ENCODE results near the gene AKAP13. TPM values are rescaled to one million over a fixed set of nuclear protein-coding genes. Genes with fewer than 3 reads are reported as not detected.
A peak's percentile ranks its signal among the peaks of the same experiment; 100 is the strongest.

AKAP13 gene
- total and polyA plus RNA-seq, 2 donors, result 84.2 to 206 TPM

GRCh38 chr15:85630311-85630710, 249.9 kb downstream of the AKAP13 start:
- no peak for DNase-seq (ENCODE audit: extremely low spot score)
- WGBS, result 91% methylated on average over 4 of the region's 4 CpGs
- H3K4me3 ChIP-seq (ENCODE audit: low read depth, low read length), result no peak overlapping the region
- H3K27ac ChIP-seq (ENCODE audit: low read depth), result no peak overlapping the region
- H3K4me1 ChIP-seq (ENCODE audit: insufficient read depth), result peaks cover 1% of the 10 kb centered on the region
- H3K36me3 ChIP-seq (ENCODE audit: insufficient read depth), result no peaks in the 10 kb centered on the region

GRCh38 chr15:85631018-85631417, 250.6 kb downstream of the AKAP13 start:
- WGBS, result 66% methylated on average over 2 of the region's 2 CpGs
- Histone ChIP-seq H3K4me1 (ENCODE audit: insufficient read depth) (peaks cover 1% of the 10 kb centered on the region), H3K27ac (ENCODE audit: low read depth) (no peak overlapping the region), H3K36me3 (ENCODE audit: insufficient read depth) (no peaks in the 10 kb centered on the region), H3K4me3 (ENCODE audit: low read depth, low read length) (no peak overlapping the region)
- no peak for DNase-seq (ENCODE audit: extremely low spot score)

DNA sequence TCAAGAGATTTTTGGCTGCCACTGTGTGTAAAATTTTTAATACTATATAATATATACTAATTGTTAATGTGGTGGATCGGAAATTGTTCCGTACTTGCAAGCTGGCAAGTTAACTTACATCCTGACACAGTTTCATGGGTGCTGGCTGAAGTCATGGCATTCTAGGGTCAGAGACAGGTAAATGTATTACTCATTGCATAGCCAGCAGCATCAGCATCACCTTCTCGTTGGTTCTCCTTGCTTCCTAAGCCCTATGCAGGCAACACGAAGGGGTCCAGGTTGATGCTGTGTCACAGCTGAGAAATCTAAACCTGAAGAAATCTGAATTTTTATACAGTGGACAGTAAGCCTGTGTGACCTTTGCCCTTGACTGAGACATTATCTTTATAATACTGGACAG, 251.6 kb downstream of the AKAP13 start:
- Histone ChIP-seq H3K27ac (ENCODE audit: low read depth) (no peak overlapping the region), H3K4me3 (ENCODE audit: low read depth, low read length) (no peak overlapping the region), H3K36me3 (ENCODE audit: insufficient read depth) (no peaks in the 10 kb centered on the region), H3K4me1 (ENCODE audit: insufficient read depth) (peaks cover 1% of the 10 kb centered on the region)
- DNase-seq (ENCODE audit: extremely low spot score), result no peak
- 85% methylated on average over 4 of the region's 4 CpGs for WGBS

GRCh38 chr15:85633859-85634258, 253.5 kb downstream of the AKAP13 start:
- no peak overlapping the region for H3K27ac ChIP-seq (ENCODE audit: low read depth)

GRCh38 chr15:85636351-85636750, 255.9 kb downstream of the AKAP13 start:
- no peak for DNase-seq (ENCODE audit: extremely low spot score)
- Histone ChIP-seq H3K27ac (ENCODE audit: low read depth) (no peak overlapping the region), H3K4me3 (ENCODE audit: low read depth, low read length) (no peak overlapping the region), H3K36me3 (ENCODE audit: insufficient read depth) (no peaks in the 10 kb centered on the region), H3K4me1 (ENCODE audit: insufficient read depth) (no peaks in the 10 kb centered on the region)
- WGBS, result 87% methylated on average over 4 of the region's 4 CpGs

More at GRCh38 chr15:85633859-85634258, 253.5 kb downstream of the AKAP13 start:
- Histone ChIP-seq H3K36me3 (ENCODE audit: insufficient read depth) (no peaks in the 10 kb centered on the region), H3K4me3 (ENCODE audit: low read depth, low read length) (no peak overlapping the region), H3K4me1 (ENCODE audit: insufficient read depth) (no peaks in the 10 kb centered on the region)
- no peak for DNase-seq (ENCODE audit: extremely low spot score)

DNA sequence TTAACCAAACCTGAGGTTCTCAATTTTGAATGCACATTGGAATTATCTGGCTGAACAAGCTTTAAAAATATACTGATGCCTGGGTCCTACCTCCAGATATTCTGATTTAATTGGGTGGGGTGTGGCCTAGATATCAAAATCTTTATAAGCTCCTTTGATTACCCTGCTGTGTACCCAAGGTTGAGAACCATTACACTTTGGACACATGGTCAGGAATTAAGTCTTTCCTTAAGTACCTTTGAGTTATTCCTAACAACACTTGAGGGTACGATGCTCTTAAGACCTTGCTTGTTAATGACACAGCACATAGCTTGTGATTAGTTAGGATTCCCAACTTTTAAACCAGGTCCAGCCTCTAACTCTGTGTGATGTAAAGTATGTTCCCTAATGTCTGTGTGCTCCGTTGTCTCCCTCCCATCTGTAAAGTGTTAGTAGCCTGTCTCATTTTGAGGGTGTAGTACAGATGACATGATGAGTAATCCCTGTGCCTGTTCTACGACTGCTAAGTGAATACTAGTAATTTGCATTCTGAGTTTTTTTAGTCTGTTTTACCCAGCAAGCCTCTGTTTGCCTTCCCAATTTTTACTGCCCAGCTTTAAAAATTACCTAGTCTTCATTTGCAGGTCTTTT, 259.5 kb downstream of the AKAP13 start:
- Histone ChIP-seq H3K4me3 (ENCODE audit: low read depth, low read length) (no peak overlapping the region), H3K27ac (ENCODE audit: low read depth) (no peak overlapping the region), H3K4me1 (ENCODE audit: insufficient read depth) (no peaks in the 10 kb centered on the region), H3K36me3 (ENCODE audit: insufficient read depth) (peaks cover 2% of the 10 kb centered on the region)
- 51% methylated on average over 3 of the region's 3 CpGs for WGBS
- DNase-seq (ENCODE audit: extremely low spot score), result no peak

- Histone ChIP-seq H3K4me3 (ENCODE audit: low read depth, low read length) (no peak overlapping the region), H3K4me1 (ENCODE audit: insufficient read depth) (no peaks in the 10 kb centered on the region), H3K27ac (ENCODE audit: low read depth) (peak overlapping the region; percentile 75), H3K36me3 (ENCODE audit: insufficient read depth) (peaks cover 6% of the 10 kb centered on the region)
- DNase-seq (ENCODE audit: extremely low spot score), result no peak
- 28% methylated on average over 5 of the region's 5 CpGs for WGBS
These were observed 261.8 kb downstream of the AKAP13 start for GRCh38 chr15:85642065-85642692.

- H3K4me3 ChIP-seq (ENCODE audit: low read depth, low read length), result no peak overlapping the region
These were observed 262.3 kb downstream of the AKAP13 start for GRCh38 chr15:85642693-85643066.

DNA sequence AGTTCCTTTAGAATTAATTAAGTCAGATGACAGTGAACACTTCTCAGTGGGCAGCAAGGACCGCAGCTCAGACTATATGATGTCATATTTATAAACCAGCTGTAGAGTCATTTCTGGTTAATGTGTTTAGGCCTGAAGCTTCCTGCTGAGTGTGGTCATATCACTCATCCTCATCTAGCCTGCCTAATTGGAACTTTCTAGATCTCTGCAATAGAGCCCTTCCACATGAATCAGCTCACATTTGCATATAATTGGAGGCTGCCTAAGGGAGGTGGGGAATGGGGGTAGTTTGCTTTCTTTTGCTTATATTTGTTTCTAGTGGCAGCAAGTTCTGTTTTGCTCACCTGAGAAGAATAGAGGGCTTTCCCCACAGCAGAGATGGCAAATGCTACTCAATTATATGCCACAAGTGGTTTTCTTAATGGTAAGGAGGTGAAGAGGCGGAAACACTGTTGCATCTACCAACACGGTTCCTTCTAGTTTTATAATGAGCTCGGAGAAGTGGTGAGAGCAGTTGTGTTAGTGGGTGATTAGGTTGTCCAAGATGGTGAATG, 266.2 kb downstream of the AKAP13 start:
- no peak overlapping the region for H3K4me3 ChIP-seq (ENCODE audit: low read depth, low read length)
- H3K36me3 ChIP-seq (ENCODE audit: insufficient read depth), result peaks cover 6% of the 10 kb centered on the region
- no peak for DNase-seq (ENCODE audit: extremely low spot score)
- H3K27ac ChIP-seq (ENCODE audit: low read depth), result peak overlapping the region; percentile 38
- peaks cover 2% of the 10 kb centered on the region for H3K4me1 ChIP-seq (ENCODE audit: insufficient read depth)
- WGBS, result 89% methylated on average over 4 of the region's 4 CpGs

More at GRCh38 chr15:85642693-85643066, 262.3 kb downstream of the AKAP13 start:
- WGBS, result 14% methylated on average over 6 of the region's 6 CpGs
- H3K4me1 ChIP-seq (ENCODE audit: insufficient read depth), result no peaks in the 10 kb centered on the region
- peaks cover 6% of the 10 kb centered on the region for H3K36me3 ChIP-seq (ENCODE audit: insufficient read depth)
- peak; percentile 67 for DNase-seq (ENCODE audit: extremely low spot score)
- peak overlapping the region; percentile 75 for H3K27ac ChIP-seq (ENCODE audit: low read depth)

GRCh38 chr15:85649372-85649771, 269.0 kb downstream of the AKAP13 start:
- Histone ChIP-seq H3K4me1 (ENCODE audit: insufficient read depth) (peaks cover 2% of the 10 kb centered on the region), H3K4me3 (ENCODE audit: low read depth, low read length) (no peak overlapping the region), H3K27ac (ENCODE audit: low read depth) (no peak overlapping the region), H3K36me3 (ENCODE audit: insufficient read depth) (peaks cover 4% of the 10 kb centered on the region)
- DNase-seq (ENCODE audit: extremely low spot score), result no peak
- 30% methylated on average over 5 of the region's 5 CpGs for WGBS

DNA sequence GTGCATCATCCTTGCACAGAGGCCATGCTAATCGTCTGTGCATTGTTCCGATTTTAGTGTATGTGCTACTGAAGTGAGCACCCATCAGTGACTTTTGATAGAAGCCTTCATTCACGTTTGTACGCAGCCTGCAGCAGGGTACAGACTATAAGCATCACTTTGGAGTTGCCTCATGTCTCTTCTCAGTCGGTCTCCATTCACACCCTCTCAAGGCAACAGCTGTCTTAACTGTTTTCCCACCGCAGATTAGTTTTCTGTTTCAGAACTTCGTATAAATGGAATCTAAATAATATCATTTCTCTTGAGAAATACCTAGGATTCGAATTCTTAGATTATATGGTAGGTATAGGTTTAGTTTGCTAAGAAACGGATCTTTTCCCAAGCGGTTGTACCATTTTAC, 271.1 kb downstream of the AKAP13 start:
- H3K27ac ChIP-seq (ENCODE audit: low read depth), result no peak overlapping the region
- peaks cover 2% of the 10 kb centered on the region for H3K4me1 ChIP-seq (ENCODE audit: insufficient read depth)
- H3K36me3 ChIP-seq (ENCODE audit: insufficient read depth), result peaks cover 5% of the 10 kb centered on the region
- DNase-seq (ENCODE audit: extremely low spot score), result no peak
- 87% methylated on average over 10 of the region's 10 CpGs for WGBS
- no peak overlapping the region for H3K4me3 ChIP-seq (ENCODE audit: low read depth, low read length)

- H3K4me3 ChIP-seq (ENCODE audit: low read depth, low read length), result no peak overlapping the region
- no peak overlapping the region for H3K27ac ChIP-seq (ENCODE audit: low read depth)
- DNase-seq (ENCODE audit: extremely low spot score), result no peak
- 75% methylated on average over 4 of the region's 4 CpGs for WGBS
- peaks cover 3% of the 10 kb centered on the region for H3K36me3 ChIP-seq (ENCODE audit: insufficient read depth)
- peaks cover 2% of the 10 kb centered on the region for H3K4me1 ChIP-seq (ENCODE audit: insufficient read depth)
These were observed 272.1 kb downstream of the AKAP13 start for GRCh38 chr15:85652457-85652856.

- WGBS, result 57% methylated on average over 1 of the region's 1 CpG
- peaks cover 3% of the 10 kb centered on the region for H3K36me3 ChIP-seq (ENCODE audit: insufficient read depth)
- DNase-seq (ENCODE audit: extremely low spot score), result no peak
- H3K4me3 ChIP-seq (ENCODE audit: low read depth, low read length), result no peak overlapping the region
- H3K4me1 ChIP-seq (ENCODE audit: insufficient read depth), result no peaks in the 10 kb centered on the region
- no peak overlapping the region for H3K27ac ChIP-seq (ENCODE audit: low read depth)
These were observed 276.7 kb downstream of the AKAP13 start for GRCh38 chr15:85657132-85657531.

- H3K4me1 ChIP-seq (ENCODE audit: insufficient read depth), result no peaks in the 10 kb centered on the region
- WGBS, result 81% methylated on average over 3 of the region's 3 CpGs
- H3K27ac ChIP-seq (ENCODE audit: low read depth), result no peak overlapping the region
- H3K4me3 ChIP-seq (ENCODE audit: low read depth, low read length), result no peak overlapping the region
- no peak for DNase-seq (ENCODE audit: extremely low spot score)
- peaks cover 5% of the 10 kb centered on the region for H3K36me3 ChIP-seq (ENCODE audit: insufficient read depth)
These were observed 278.4 kb downstream of the AKAP13 start for GRCh38 chr15:85658816-85659215.

All from urinary bladder (tissue), 4 donors.